Iris pigment epithelial cell (primary cell): ENCODE data around the gene ESR1.
A peak's percentile ranks its signal among the peaks of the same experiment; 100 is the strongest.
"Not testable (repeated sequence)": the region's sequence is repeated elsewhere in the genome, so short reads cannot be mapped to it uniquely, and the experiment has no call there.

Source experiments
- DNase-seq: peaks from one replicate; pipeline ENCODE4 v3.0.0-alpha.2; 2011; ENCODE audit warnings: low read depth

ESR1 gene

GRCh38 chr6:152135755-152136448 is 328.4 kb downstream of the ESR1 start:
- peak; percentile 12 for DNase-seq

- peak; percentile 21 for DNase-seq
These were observed 329.0 kb downstream of the ESR1 start for GRCh38 chr6:152136449-152136825.

- not testable (repeated sequence) for DNase-seq
These were observed 330.9 kb downstream of the ESR1 start for GRCh38 chr6:152138344-152138743.

GRCh38 chr6:152142105-152142504 is 334.6 kb downstream of the ESR1 start:
- no peak for DNase-seq

- no peak for DNase-seq
These were observed 335.9 kb downstream of the ESR1 start for GRCh38 chr6:152143359-152143758.

GRCh38 chr6:152146385-152146784 is 338.9 kb downstream of the ESR1 start:
- DNase-seq, result peak; percentile 73

GRCh38 chr6:152147269-152147668 is 339.8 kb downstream of the ESR1 start:
- no peak for DNase-seq

- no peak for DNase-seq
These were observed 340.9 kb downstream of the ESR1 start for GRCh38 chr6:152148412-152148811.

GRCh38 chr6:152150196-152150595 is 342.7 kb downstream of the ESR1 start:
- no peak for DNase-seq

GRCh38 chr6:152151920-152152319 is 344.4 kb downstream of the ESR1 start:
- no peak for DNase-seq

GRCh38 chr6:152154559-152155356 is 347.3 kb downstream of the ESR1 start:
- DNase-seq, result no peak

- no peak for DNase-seq
These were observed 348.3 kb downstream of the ESR1 start for GRCh38 chr6:152155792-152156191.

- DNase-seq, result no peak
These were observed 352.9 kb downstream of the ESR1 start for GRCh38 chr6:152160346-152160745.

- peak; percentile 86 for DNase-seq
These were observed 354.0 kb downstream of the ESR1 start for GRCh38 chr6:152161501-152161900.

GRCh38 chr6:152164957-152165356 is 357.5 kb downstream of the ESR1 start:
- DNase-seq, result no peak

GRCh38 chr6:152166497-152166896 is 359.0 kb downstream of the ESR1 start:
- DNase-seq, result no peak

- no peak for DNase-seq
These were observed 359.4 kb downstream of the ESR1 start for GRCh38 chr6:152166897-152167296.

GRCh38 chr6:152167641-152168603 is 360.4 kb downstream of the ESR1 start:
- no peak for DNase-seq

GRCh38 chr6:152170313-152170701 is 362.8 kb downstream of the ESR1 start:
- DNase-seq, result no peak

- peak; percentile 80 for DNase-seq
These were observed 363.5 kb downstream of the ESR1 start for GRCh38 chr6:152170702-152171667.

GRCh38 chr6:152173321-152173720 is 365.8 kb downstream of the ESR1 start:
- peak; percentile 25 for DNase-seq
